ENCODE data around the gene ZBTB18. TPM values are rescaled to one million over a fixed set of nuclear protein-coding genes. Genes with fewer than 3 reads are reported as not detected.

ZBTB18 gene
- total RNA-seq, 1 experiment from 2014 or later: 12.1 TPM

GRCh38 chr1:244106176-244106575, 55.1 kb downstream of the ZBTB18 start:
- no peak overlapping the region for H2BK12ac ChIP-seq (ENCODE audit: insufficient read length, low read depth, low read length)
- H3K9me3 Mint-ChIP-seq: no peaks in the 10 kb centered on the region
- H3K4me1 ChIP-seq (ENCODE audit: insufficient read depth, low read length): no peaks in the 10 kb centered on the region
- no peaks in the 10 kb centered on the region for H3K9me3 ChIP-seq (ENCODE audit: control insufficient read depth, low read depth, low read length)
- H3K79me1 ChIP-seq (ENCODE audit: insufficient read depth, low read depth, low read length, poor library complexity, severe bottlenecking): no peaks in the 10 kb centered on the region
- no CpG with 5 or more reads among the region's 3 CpGs for WGBS (ENCODE audit: extremely low coverage, insufficient read length, low lambda C conversion rate)
- H2BK120ac ChIP-seq (ENCODE audit: low read depth, low read length, poor library complexity, severe bottlenecking): no peak overlapping the region
- H3K27ac Mint-ChIP-seq: no peak overlapping the region
- TF ChIP-seq CTCF (conservative IDR thresholded peaks at IDR 0.05): no peak
- no peak overlapping the region for H3K18ac ChIP-seq (ENCODE audit: insufficient read length, low read depth, low read length)
- H4K5ac ChIP-seq (ENCODE audit: insufficient read length, low read depth, low read length): no peak overlapping the region
- no peaks in the 10 kb centered on the region for H3K27me3 Mint-ChIP-seq (ENCODE audit: low read depth)
- no peak overlapping the region for H4K8ac ChIP-seq (replicated peaks; ENCODE audit: insufficient read length, low read depth, low read length)
- no peak overlapping the region for H2AFZ ChIP-seq (ENCODE audit: low read length)
- no peak overlapping the region for H2BK15ac ChIP-seq (ENCODE audit: low read depth, low read length)
- H3K27me3 ChIP-seq (ENCODE audit: insufficient read depth, low read length): no peaks in the 10 kb centered on the region
- no peak overlapping the region for H4K91ac ChIP-seq (ENCODE audit: insufficient read length, low read depth, low read length)
- H3K4me2 ChIP-seq (ENCODE audit: insufficient read depth, insufficient read length, low read length): no peak overlapping the region
- H3K36me3 Mint-ChIP-seq (ENCODE audit: insufficient read depth in 1 of 3, low read depth in 3 of 3): no peaks in the 10 kb centered on the region
- H3K9ac ChIP-seq (ENCODE audit: extremely low read depth, insufficient read length, low read length): no peak overlapping the region
- H3K4me1 Mint-ChIP-seq: no peaks in the 10 kb centered on the region
- no peak overlapping the region for H3K4me3 Mint-ChIP-seq
- H3K4ac ChIP-seq (ENCODE audit: low read depth, low read length): no peak overlapping the region
- H3K27ac ChIP-seq (ENCODE audit: insufficient read length, low read depth, low read length): no peak overlapping the region
- no peak for DNase-seq
- no peak overlapping the region for H2BK5ac ChIP-seq (ENCODE audit: insufficient read length, low read length)
- no peak overlapping the region for H3K14ac ChIP-seq (ENCODE audit: insufficient read depth, low read length)
- no peak overlapping the region for H2AK5ac ChIP-seq (ENCODE audit: insufficient read length, low read length)
- H3K79me2 ChIP-seq (ENCODE audit: insufficient read depth, low read length): no peaks in the 10 kb centered on the region
- no peaks in the 10 kb centered on the region for H4K20me1 ChIP-seq (ENCODE audit: control insufficient read depth, insufficient read depth, insufficient read length)
- H2BK20ac ChIP-seq (ENCODE audit: low read depth, low read length, poor library complexity, severe bottlenecking): no peak overlapping the region
- H3T11ph ChIP-seq (ENCODE audit: low read length): no peak overlapping the region
- no peak overlapping the region for H3K56ac ChIP-seq (ENCODE audit: insufficient read length, low read depth, low read length)
- H3K23ac ChIP-seq (ENCODE audit: insufficient read length, low read depth, low read length): no peak overlapping the region
- no peaks in the 10 kb centered on the region for H3K23me2 ChIP-seq (ENCODE audit: insufficient read length, low read depth, low read length, poor library complexity, severe bottlenecking)

Other genes with a start within 250 kb of the ZBTB18 start
- gene AKT3, start 201.0 kb upstream of the ZBTB18 start, total RNA-seq (2021): 24.2 and 27.8 TPM in 2 replicates

Measured in H9 (cell line).